Measurements from ENCODE around the gene ANKRD33.

Gene ANKRD33, protein sequence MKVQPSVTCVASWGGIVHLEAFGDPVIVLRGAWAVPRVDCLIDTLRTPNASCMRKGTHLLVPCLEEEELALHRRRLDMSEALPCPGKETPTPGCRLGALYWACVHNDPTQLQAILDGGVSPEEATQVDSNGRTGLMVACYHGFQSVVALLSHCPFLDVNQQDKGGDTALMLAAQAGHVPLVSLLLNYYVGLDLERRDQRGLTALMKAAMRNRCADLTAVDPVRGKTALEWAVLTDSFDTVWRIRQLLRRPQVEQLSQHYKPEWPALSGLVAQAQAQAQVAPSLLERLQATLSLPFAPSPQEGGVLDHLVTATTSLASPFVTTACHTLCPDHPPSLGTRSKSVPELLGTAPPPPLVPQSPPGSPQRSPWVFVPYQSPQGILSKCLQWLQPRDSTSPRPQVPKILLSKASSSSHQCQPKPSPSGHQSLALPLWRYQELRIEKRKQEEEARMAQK

DNA sequence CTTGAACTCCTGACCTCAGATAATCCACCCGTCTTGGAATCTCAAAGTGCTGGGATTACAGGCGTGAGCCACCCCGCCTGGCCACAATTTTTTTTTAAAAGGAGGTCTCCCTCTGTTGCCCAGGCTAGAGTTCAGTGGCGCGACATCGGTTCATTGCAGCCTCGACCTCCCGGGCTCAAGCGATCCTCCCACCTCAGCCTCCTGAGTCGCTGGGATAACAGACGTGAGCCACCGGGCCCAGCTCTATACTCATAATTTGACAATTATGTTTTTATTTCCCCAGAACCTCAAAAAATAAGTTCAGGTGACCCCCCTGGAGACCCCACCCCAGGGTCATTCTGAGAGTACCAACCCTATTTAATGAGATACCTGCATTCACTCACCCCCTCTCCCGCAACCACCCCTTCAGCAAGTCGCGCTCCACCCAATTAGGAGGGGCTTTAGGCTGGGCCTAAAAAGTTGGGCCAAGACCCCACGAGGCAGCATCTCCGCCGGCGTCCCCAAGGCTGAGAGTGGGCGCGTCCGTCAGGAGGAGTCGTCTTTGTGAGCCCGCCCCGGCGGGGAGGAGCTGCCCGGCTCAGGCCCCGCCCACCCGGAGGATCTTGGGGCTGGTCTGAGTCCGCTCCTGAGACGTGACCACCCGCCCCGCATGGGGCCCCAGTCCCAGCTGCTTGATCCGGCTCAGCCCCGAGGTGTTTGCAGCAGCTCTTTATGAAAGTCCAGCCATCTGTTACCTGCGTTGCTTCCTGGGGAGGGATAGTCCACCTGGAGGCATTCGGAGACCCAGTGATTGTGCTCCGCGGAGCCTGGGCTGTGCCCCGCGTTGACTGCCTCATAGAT, at the start of gene ANKRD33:
ANKRD33 (plus strand) TSS at position 628 of the 840 bp plus-strand sequence; CDS start at position 712, 84 bp downstream.
- DNase-seq (ENCODE audit: low read depth in 2 of 2): peak in 1 of 2 donors; percentile 10

DNA sequence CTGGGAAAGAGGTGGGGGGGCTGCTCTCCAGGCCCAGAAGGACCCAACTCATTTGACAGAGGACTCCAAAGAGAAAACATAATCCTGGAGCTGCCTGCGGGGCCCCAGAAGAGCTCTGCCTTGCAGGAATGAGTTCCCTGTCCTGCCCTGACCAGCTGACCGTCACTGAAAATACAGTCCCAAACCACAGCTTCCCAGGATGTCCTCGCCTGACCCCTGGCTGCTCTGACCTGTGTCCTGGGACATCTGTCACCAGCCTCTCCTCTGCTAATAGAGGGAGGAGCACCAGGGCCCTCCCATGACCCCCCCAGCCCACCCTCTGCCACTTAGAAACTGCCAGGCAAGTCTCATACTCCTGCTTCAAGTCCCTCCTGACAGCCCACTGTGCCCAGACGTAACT, 49.1 kb upstream of the ANKRD33 start:
- DNase-seq (ENCODE audit: low read depth in 2 of 2): no peak

DNA sequence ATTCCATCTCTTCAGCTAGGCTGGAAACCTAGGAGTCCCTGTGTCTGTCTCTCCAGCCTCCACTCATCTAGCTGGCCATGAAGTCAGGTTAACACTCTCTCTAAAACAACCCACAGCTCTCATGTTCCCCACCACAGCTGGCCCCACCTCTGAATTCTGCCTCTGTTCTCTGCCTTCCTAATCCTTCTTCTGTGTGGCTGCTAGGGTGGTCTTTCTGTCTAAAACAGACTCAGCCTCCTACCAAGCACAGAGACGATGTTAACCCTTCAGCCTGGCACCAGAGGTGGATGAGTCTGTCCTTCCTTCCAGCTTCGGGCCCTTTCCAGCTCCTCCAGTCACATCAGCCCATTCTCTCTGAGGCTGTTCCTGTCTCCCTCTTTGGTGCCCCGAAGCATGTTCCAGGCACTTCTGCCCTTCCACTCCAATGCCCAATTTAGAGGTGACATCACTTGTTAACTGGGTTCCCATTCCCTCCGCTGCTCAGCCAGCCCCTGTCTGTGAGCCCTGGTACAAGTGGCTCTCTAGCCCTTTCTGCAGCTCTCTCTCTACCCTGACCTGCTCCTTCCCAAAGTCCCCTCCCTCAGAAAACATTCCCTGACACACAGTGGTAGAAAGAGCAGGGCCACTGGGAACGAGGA, 48.5 kb upstream of the ANKRD33 start:
- DNase-seq (ENCODE audit: low read depth in 2 of 2): no peak

DNA sequence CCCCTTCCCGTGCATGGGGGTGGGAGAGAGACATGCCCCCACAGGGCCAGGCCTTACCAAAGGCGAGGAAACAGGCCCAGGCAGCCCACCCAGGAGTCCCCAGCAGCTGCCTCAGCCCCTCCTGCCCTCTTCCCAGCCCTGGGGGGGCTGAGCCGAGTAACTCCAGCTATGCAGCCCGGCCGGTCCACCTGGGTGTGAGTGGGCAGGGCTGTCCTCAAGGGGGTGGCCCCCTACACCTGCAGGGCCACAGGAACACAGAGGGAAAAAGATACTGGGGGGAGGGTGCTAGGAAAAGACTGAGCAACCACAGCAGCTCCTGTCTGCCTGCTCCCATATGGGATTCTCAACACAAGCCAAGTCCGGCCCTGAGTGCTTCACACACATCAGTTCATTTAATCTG, 46.9 kb upstream of the ANKRD33 start:
- no peak for DNase-seq (ENCODE audit: low read depth in 2 of 2)

DNA sequence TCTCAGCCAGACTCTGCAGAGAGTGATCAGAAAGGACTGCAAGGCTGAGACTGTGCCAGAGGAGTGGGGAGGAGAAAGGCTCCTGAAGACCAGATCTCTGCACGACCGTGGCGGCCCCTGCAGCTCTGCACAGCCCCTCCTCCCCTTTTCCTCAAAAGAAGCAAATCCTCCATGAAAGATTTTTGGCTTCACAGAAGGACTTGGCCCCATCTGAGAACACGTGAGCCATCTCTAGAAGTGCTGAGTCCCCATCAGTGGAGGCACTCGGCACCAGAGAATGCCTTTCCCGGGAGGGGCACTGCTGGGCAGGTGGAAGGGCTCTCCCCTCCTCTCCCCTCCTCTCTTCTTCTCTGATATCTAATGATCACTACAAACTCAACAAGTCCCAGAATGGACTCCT, 46.2 kb upstream of the ANKRD33 start:
- DNase-seq (ENCODE audit: low read depth in 2 of 2): no peak

DNA sequence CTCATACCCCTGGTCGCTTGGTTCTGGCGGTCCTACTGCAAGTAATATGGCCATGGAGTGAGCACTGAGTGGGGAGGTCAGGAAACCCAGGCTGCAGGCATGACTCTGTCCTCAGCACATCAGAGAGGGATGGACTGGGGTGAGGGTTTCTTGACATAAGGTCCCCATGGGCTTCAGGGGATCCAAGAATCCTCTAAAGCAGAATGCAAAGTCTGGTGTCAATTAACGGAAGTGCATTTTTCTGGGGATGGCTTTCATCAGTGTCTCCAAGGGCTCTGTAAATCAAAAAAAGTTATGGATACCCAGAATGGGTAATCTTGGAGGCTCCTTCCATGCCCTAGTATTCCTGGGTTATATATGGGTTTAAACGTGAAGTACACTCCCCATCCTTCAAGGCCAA, 43.0 kb upstream of the ANKRD33 start:
- DNase-seq (ENCODE audit: low read depth in 2 of 2): no peak

DNA sequence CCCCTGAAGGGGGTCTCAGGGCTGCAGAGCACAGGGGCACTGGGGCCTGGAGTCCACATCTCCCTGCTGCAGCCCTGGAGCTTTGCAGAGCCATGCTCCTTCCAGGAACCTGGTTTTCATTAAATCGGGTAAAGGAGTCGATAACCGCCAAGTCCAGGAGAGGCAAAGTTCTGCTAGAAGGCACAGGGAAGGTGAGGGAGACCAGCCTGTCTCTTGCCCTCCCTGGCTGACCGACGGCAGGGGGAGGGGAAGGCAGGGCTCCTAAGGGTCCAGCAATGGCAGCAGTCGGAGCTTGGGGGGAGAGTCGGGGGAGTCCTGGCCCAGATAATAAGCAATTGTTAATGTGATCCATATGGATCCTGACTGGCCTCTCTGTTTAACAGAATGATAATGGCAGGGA, 42.4 kb upstream of the ANKRD33 start:
- DNase-seq (ENCODE audit: low read depth in 2 of 2): no peak

DNA sequence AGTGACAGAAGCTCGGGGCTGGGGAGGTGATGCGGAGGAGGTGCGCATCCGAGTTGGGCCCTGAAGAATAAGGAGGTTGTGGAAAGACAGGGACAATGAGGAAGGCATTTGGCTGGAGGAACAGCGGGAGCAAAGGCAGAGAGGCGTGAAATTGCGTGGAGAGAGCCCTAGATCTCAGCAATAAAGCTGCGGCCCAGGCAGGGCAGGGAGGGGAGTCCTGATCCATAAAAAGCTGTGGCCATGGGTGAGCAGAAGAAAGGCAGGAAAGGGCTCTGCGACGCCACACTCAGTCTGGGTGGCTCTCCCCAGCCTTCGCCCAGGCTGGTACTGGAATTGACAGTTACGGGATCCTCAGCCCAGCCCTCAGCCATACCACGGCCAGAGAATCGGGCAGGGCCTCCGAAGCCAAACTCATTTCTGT, 41.6 kb upstream of the ANKRD33 start:
- DNase-seq (ENCODE audit: low read depth in 2 of 2): no peak

DNA sequence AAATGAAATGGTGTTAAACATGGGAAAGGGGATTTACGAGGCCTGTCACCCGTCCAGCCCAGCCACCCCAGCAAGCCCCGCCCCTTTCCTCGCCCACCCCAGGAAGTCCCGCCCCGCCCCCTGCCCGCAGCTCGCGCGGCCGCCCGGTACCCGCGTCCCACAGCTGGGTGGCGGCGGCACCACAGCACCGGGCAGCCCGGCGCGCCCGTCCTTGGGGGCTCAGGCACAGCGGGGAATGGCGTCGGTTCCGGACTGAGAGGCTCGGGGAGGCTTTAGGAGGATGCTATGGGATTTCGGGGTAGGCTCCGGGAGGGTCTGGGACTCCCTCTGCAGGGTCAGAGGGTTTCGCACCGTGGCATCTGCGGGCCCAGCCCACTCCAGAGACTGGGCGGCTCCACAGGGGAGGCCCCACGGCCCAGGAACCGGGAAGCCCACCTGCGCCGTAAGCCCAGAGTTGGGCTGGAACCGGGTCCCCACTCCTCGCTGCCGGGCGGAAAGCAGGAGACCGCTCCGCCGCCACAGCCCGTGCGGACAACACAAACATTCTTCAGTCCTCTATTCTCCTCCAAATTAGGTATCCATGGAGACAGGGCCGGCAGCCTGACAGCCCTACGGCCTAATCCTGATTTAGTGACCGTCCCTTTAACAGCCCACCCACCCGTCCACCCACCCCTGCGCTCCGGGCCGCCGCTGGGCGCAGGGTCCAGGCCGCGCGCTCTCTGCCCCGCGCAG, 40.8 kb upstream of the ANKRD33 start:
- peak in 1 of 2 donors; percentile 26 for DNase-seq (ENCODE audit: low read depth in 2 of 2)

DNA sequence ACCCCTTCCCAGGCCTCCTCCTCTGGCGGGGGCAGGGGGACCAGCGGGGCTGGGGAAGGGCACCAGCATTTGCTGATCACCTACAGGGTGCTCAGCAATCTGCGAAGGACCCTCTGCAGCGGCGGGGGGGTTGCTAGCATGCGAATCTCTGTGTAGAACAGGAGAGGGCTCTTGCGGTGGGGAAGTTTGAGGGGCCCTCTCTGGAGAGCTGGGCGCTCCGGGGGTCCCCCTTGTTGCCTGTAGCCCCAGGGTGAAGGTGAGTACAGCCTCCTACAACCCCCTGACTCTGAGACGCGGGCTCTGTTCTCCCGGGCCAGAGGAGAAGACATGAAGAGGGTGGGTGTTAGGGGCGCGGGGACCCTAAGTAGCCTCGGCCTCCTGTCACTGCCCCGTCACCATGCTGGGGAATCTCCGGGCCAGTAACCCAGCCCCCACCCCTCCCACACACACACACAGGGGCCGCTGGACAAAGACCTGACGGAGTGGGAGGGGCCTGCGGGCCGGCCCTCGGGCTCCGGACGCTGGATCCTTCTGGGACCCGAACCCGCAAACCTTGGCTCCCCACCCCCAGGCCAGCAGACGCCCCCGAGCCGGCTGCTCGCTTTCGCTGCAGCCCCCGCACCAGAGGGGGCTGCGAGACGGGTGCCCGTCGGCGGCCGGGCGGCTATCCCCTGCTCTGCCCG, 40.1 kb upstream of the ANKRD33 start:
- no peak for DNase-seq (ENCODE audit: low read depth in 2 of 2)

DNA sequence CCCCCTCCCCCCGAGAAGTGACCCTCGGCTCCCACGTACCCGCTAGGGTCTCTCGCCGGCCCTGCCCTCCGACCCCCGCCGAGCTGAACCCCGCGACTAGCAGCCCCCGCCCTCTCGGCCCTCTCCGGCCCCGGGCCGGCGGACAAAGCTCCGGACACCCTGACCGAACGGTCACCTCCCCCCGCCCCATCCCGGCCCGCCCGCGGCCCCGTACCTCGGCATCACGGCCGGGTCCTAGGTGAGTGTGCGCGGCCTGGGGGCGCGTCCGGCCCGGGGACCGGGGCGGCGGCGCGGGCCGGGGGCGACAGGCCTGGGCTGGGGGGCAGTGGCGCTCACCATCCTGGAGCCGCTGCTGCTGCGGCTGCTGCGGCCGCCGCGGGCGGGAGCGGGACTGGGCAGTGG, 39.6 kb upstream of the ANKRD33 start, which contains the start of gene FIGNL2:
FIGNL2 (minus strand) TSS at position 393 of the 402 bp plus-strand sequence. CDS start 26,305 bp downstream, outside the sequence.
- DNase-seq (ENCODE audit: low read depth in 2 of 2): no peak

DNA sequence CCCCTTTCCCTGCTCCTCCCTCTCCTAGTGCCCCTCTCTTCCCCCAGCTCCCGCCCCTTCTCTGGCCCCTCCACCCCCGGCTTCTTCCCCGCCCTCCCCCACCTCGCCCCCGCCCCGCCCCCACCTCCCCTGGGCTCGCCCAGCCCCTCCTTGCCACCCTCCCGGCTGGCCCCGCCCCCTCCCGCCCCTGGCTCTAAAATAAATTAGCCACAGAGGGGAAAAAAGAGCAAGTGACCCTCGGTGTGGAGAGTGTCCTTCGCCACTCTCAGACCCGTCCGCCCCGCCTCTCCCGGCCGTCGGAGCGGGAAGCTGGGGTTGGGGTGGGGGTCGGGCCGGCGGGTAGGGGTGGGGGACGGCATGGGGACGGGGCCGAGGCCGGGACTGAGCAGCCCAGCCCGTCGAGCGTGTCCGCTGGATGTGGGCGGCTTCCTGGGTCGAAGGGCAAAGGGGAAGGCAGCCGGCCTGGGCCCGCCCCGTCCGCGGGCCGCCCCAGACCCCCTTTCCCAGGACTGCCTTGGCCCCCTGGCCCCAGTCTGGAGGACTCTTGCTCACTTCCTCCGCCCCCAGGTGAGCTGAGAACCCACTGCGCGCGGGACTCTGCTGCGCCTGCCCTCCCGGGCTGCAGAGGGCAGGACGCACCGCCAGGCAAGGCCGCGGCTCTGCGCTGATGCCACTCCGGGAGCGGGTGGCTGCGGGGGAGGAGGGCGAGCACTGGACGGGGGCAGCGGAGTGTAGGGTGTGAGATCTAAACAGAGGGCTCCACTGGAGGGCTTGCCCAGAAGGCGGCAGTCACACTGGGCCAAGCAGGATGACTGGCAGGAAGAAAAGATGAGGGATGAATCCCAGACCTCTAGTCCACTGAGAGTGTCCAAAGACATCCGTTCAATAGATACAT, 38.8 kb upstream of the ANKRD33 start:
- DNase-seq (ENCODE audit: low read depth in 2 of 2): no peak

DNA sequence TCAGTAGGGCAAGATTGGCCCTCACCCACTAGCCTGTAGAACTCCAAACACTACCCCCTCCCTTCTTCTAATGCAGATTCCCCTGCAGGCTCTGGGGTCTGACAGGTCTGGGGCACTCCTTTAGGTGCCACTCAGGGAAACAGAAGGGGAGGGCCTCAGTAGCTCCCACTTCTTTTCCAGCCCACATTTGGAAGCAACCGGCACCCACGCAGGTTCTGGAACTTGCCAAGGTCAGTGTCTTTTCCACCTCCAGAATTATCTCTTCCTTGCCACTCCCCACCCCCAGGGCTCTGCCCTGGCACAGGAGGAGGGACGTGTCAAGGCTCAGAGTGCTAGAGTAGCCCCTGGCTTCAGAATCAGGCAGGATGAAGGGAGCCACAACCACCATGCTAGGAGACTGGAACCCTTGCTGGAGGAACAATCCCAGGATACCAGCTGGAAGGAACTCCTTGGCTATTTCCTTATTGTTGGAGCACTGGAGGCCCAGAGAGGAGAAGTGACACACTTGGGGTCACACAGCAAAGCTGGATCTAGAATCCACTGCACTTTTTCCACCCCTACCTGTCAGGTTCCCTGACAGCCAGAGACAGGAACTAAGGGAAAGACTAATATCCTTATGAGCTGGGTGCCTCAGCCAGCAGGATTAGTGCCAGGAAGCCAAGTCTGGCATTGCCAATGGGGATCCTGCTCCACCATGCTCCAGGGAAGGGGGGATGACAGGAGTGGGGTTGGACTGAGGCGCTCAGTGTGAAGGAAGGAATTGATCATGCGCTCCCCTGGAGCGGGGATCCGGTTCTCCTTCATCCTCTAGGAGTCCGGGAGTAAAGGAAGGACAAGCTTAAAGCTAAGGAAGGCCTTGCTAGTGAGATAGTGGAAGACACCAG, 37.6 kb upstream of the ANKRD33 start:
- no peak for DNase-seq (ENCODE audit: low read depth in 2 of 2)

DNA sequence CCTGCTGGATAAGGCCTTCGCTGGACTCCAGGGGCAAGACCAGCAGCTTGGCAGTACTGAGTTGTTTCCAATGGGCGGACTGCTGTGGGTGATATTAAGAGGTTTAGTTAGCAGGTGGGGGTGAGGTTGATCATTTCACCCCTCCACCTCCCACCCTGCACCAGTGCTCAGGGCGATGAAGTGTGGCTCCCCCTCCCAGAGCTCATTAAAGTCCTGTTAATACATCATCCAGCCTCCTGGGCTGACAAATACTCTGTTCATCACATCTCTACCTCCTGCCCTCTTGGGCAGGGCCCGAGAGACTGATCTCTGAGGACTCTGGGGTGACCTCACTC, 37.0 kb upstream of the ANKRD33 start:
- no peak for DNase-seq (ENCODE audit: low read depth in 2 of 2)

DNA sequence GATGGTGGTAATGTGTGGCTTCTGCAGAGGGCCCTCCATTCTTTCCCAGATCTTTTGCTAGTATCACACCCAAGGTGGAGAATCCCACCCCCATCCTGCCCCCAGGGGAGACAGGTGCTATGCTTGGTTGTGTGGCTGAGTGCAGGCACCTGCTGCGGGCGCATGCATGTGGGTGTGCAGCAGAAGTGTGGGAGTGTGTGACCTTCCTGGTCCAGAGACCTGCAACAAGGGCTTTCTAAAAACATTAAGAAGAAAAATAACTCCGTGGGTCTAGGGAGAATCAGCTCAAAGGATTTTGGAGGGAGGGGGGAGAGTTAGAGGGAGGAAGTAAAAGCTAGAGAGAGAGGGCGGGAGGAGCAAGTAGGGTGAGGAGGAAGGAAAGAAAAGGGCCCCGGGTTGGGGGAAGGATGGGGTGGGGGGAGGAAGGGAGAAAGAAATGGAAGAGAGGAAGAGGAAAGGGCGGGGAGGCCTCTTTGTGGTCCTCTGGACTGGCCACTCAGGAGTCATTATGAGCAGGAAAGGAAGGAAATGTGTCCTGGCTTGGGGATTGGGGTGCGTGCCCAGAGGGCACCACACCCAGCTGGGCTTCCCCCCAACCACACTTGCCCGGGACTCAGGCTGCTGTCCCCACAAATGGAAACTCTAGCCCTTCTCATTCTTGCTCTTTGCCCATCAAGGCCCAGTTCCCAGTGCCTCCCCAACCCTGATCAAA, 36.3 kb upstream of the ANKRD33 start:
- DNase-seq (ENCODE audit: low read depth in 2 of 2): no peak

DNA sequence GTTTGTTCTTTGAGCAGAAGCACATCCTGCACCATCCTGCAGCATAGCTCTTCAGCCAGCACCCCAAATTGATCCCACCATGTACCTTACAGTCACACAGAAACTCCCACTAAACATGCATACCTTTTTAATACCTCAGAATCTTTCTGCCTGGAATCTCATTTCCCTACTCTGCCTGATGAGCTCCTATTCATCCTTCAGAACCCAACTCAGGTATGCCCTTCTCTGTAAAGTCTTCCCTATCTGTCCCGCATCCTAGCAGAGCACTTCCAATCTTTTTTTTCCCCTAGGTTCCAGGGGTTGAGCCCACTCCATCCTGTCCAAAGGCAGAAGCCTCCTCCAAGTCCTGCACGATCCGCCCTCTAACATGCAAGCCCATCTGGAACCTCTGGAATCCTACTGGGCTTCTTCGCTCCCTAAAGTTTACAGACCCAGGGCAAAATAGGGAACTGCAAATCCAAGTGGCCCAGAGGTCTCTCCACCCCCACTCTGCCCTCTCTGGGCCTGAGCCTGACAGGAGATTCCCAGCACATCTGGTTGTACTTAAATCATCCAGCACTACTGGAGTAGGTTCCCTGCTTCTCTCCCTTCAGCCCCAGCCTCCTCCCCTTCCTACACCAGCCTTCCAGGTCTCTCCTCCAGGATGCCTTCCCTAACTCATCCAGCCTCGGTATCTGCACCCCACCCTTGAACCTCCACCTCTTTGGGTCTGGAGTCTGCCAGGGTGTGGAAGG, 35.3 kb upstream of the ANKRD33 start:
- DNase-seq (ENCODE audit: low read depth in 2 of 2): no peak

DNA sequence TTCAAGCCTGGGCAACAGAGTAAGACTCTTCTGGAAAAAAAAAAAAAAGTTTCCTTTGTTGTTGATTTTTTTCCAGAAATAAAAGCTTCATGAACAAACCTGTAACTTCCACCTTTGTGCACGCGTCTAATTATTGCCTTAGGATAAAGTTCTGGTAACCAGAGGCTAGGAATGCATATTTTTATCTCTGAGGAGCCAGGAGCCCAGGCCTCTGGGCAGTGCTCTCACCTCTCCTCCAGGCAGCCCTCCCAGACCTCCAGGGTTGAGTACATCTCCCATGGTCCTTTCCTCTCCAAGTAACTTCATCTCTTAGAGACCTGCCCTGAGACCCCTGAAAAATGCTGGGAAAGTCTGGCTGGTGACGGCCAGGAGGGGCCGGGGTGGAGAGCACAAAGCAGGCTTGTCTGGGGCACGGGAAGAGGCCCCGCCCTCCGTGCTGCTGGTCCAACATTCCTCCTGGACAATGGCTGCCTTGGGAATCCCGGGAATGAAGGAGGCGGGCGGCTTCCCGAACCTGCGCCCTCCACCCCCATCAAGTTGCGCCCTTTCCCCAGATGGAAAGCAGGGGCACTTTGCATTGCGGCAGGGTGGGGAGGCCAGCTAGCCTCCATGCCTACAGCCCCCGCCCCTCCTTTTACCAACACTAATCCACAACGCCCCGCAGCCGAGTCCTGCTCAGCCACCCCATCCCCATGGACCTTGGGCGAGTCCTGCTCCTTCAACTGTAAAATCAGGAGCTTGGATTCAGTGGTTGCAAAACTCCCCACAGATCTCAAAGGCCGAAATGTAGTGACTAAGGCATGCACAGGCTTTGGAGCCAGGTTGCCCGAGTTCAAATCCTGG, 32.1 kb upstream of the ANKRD33 start:
- DNase-seq (ENCODE audit: low read depth in 2 of 2): no peak

All from stimulated activated CD8-positive, alpha-beta memory T cell treated with anti-CD3 and anti-CD28 coated beads, Interleukin-15, amount 100 ng/mL, for 48 hours (primary cell).